NCI-H524 (cell line): ENCODE measurements around the gene LOC128125822.
"Not testable (repeated sequence)": the region's sequence is repeated elsewhere in the genome, so short reads cannot be mapped to it uniquely, and the experiment has no call there.

Experiments
- DNase-seq, 2 experiments: peaks; one replicate each; lab custom pipeline; 2025; lab: John Stamatoyannopoulos, UW

LOC128125822 gene

GRCh38 chr6:63572044-63572746, at the start of gene LOC128125822, which contains the start of gene PTP4A1:
Gene LOC128125822, plus strand, starts transcription at chr6:63572480.
Gene PTP4A1, plus strand, starts transcription at chr6:63572480. Its CDS starts 4,401 bp downstream, at chr6:63576881.
- peak; percentile 93 to 96 for DNase-seq

- DNase-seq, result not testable (repeated sequence)
These were observed 49.4 kb upstream of the LOC128125822 start for GRCh38 chr6:63522911-63523287.

- no peak for DNase-seq
These were observed 48.6 kb upstream of the LOC128125822 start for GRCh38 chr6:63523630-63524029.

GRCh38 chr6:63525186-63525878, 46.9 kb upstream of the LOC128125822 start:
- DNase-seq, result no peak

- no peak for DNase-seq
These were observed 45.3 kb upstream of the LOC128125822 start for GRCh38 chr6:63526931-63527330.

GRCh38 chr6:63527658-63528514, 44.4 kb upstream of the LOC128125822 start:
- no peak for DNase-seq

GRCh38 chr6:63529498-63529897, 42.8 kb upstream of the LOC128125822 start:
- no peak for DNase-seq

- no peak for DNase-seq
These were observed 42.1 kb upstream of the LOC128125822 start for GRCh38 chr6:63530182-63530581.

- DNase-seq, result no peak
These were observed 41.3 kb upstream of the LOC128125822 start for GRCh38 chr6:63530991-63531390.

GRCh38 chr6:63533026-63533425, 39.3 kb upstream of the LOC128125822 start:
- no peak for DNase-seq

GRCh38 chr6:63533952-63534351, 38.3 kb upstream of the LOC128125822 start:
- DNase-seq, result no peak

- DNase-seq, result no peak
These were observed 34.9 kb upstream of the LOC128125822 start for GRCh38 chr6:63537201-63537958.

- no peak for DNase-seq
These were observed 34.4 kb upstream of the LOC128125822 start for GRCh38 chr6:63537959-63538300.

- no peak for DNase-seq
These were observed 33.7 kb upstream of the LOC128125822 start for GRCh38 chr6:63538550-63538949.

GRCh38 chr6:63543001-63543400, 29.3 kb upstream of the LOC128125822 start:
- no peak for DNase-seq

GRCh38 chr6:63543982-63544381, 28.3 kb upstream of the LOC128125822 start:
- no peak for DNase-seq

- no peak for DNase-seq
These were observed 26.0 kb upstream of the LOC128125822 start for GRCh38 chr6:63546236-63546635.

GRCh38 chr6:63546697-63547096, 25.6 kb upstream of the LOC128125822 start:
- DNase-seq, result no peak

GRCh38 chr6:63549076-63549475, 23.2 kb upstream of the LOC128125822 start:
- DNase-seq, result peak; percentile 87

GRCh38 chr6:63553208-63553607, 19.1 kb upstream of the LOC128125822 start:
- no peak for DNase-seq

GRCh38 chr6:63553900-63554299, 18.4 kb upstream of the LOC128125822 start:
- no peak for DNase-seq

GRCh38 chr6:63554782-63555181, 17.5 kb upstream of the LOC128125822 start:
- no peak for DNase-seq
